Activated CD4-positive, alpha-beta T cell treated with anti-CD3 and anti-CD28 coated beads for 4 hours (primary cell): ENCODE results near the gene LRRN4CL.
"Not testable (repeated sequence)": the region's sequence is repeated elsewhere in the genome, so short reads cannot be mapped to it uniquely, and the experiment has no call there.

Source experiments
- DNase-seq, 2 donors: peaks; one replicate each; pipeline ENCODE4 v3.0.0-alpha.2; 2020

LRRN4CL gene

DNA sequence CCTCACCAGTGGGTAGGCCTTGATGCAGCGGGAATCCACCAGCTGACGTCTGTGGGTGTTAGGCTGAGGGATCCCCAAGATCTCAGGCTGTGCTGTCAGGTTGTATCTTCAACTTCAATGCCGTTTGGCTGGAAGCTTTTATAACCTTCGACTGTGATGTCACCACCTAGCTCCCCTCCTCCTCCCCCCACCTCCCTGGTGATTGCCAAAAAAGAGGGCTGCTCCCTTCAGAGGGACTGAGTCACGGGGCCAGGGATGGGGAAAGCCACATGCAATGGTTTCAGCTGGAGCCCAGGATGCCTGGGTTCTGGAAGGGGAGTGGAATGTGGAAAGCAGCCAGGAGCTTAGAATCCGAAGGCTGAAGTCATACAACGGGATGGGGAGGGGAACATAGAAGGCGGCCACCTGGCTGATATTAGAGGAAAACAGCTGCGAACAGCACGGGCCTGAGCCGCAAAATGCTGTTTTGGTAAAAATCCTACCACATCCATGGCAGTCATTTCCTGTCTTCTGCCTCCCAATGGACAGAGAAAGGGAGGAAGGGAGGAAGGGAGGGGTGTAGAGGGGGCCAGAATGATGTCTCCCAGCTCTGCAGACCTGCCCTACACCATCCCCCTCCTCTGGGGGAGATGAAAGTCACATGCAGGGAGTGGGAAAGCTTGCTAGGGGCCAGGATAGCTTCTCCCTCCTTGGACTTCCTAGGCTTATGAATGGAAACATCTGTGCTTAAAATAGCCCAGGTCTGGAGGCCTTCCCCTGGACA lies at the start of gene LRRN4CL:
Gene LRRN4CL, minus strand, starts transcription at position 110 of the 763 bp plus-strand sequence. CDS start 1,022 bp downstream, outside the sequence.
- no peak for DNase-seq

DNA sequence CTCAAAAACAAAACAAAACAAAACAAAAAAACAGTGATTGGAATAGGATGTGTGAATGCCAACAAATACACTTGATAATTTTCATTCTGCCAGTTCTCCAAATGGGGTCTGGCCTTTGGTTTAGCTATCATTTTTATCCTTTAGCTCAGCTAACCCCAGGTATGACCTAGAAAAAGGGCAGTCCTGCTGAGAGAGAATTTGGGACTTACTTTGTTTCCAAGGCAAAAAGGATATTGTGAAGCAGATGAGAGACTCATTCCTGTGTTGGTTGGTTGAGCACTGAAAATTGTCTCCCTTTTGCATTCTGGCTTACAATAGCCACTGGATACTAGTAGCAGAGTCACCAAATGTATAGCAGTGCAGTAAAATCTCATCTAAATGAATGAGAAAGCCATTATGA lies 47.9 kb upstream of the LRRN4CL start:
- DNase-seq: no peak

DNA sequence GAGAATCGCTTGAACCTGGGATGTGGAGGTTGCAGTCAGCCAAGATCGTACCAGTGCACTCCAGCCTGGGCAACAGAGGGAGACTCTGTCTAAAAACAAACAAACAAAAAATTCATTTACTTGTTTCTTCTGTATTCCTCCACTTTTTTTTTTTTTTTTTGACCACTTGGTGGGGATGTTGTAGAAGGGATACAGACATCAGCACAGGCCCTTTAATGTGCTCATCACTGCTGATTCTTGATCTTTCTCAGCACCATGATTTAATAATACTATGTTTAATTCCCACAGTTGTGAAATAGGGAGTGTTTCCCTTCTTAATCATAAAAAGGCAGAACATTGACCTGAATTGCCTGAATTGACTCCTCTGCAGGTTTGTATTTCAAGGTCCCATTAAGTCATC lies 43.5 kb upstream of the LRRN4CL start:
- DNase-seq: no peak

DNA sequence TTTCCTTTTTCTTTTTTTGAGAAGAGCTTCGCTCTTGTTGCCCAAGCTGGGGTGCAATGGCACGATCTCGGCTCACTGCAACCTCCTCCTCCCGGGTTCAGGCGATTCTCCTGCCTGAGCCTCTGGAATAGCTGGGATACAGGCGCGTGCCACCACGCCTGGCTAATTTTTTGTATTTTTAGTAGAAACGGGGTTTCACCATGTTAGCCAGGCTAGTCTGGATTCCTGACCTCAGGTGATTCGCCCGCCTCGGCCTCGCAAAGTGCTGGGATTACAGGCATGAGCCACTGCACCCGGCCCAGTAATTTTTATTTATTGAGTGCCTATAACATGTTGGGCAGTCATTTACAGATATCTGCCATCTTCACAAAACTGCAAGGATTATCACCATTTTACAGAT lies 40.7 kb upstream of the LRRN4CL start:
- DNase-seq: not testable (repeated sequence)

DNA sequence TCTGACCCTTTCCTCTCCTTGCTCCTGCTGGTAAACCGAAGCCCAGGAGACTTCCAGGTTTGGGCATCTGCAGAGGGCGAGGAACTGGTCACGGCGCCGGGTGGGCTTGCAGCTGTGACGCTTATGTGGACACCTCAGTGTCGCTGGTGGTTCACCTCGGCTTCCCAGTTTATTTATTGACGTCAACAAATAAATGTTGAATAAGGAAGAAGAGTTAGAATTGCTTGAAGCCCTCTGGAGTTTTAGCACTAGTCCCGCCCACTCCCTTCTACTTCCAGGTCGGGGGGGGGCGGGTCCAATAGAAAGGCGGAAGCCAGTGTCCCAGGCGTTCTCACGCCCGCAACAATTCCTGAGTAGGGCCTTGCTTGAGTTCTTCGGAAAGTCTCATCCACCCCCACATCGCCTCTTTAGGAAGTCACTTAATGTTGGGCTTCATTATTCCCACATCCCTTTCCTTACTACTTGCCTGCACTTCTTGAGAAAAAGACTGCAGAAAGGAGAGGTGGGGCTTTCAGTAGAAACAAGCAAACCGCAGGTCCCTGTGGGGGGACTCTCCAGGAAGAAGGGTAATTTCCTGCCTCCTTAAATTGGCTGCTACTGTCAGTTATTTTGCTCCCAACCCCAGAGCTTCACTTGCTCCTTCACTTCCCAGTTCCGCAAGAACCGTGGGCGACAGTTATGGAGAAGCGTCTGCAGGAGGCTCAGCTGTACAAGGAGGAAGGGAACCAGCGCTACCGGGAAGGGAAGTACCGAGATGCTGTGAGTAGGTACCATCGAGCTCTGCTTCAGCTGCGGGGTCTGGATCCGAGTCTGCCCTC lies 39.0 kb upstream of the LRRN4CL start, which contains the start of gene TTC9C:
Gene TTC9C, plus strand, starts transcription at position 316 of the 818 bp plus-strand sequence. Its CDS starts 363 bp downstream, at position 679.
- peak; percentile 84 to 88 for DNase-seq

DNA sequence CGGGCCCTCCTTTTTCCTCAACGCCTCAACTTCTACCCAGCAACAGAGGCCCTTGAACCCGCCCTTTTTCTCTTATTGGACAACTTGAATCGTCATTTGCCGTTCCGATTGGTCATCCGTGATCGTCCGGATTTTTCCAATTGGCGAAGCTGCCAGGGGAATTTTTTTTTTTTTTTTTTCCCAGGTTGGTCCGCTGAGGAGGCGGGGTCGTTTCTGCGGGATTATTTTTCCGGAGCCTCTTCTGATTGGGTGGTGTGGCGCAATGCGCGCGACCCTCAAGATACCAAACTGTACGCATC lies 38.5 kb upstream of the LRRN4CL start:
- DNase-seq: peak; percentile 82 to 84

DNA sequence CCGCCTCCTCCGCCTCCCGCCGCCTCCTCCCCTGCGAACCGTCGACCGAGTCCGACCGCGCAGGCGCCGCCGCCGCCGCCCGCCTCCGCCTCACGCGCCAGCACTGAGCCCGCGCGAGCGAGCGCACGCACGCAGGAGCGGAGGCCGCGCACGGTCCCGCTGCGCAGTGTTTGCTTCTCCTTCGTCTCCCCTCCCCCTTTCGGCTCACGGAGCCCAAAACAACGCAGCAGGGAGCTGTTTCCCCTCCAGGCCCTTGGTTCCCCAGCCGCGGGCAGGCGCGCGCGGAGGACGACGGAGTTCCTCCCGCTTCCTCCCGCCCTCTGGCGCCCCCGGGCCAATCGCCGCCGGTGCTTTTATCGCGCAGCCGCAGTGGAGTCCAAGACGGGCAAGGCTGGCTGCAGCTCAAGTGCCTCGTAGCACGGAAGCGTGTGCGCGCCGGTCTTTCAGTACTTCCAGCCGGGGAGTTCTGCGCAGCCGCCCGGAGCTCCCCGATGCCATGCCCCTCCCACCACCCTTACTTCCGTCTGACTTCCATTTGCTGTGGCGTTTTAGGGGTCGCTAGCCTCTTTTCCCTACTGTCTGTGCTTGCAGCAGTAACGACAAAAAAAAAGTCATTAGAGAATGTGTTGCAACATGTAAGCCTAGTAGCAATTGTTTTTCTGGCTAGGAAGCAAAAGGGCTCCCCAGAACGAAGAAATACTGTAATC lies 38.0 kb upstream of the LRRN4CL start, which contains the start of gene HNRNPUL2:
Gene HNRNPUL2, minus strand, starts transcription at position 293 of the 707 bp plus-strand sequence. CDS start 301 bp downstream, outside the sequence.
- DNase-seq: peak; percentile 96 to 98

DNA sequence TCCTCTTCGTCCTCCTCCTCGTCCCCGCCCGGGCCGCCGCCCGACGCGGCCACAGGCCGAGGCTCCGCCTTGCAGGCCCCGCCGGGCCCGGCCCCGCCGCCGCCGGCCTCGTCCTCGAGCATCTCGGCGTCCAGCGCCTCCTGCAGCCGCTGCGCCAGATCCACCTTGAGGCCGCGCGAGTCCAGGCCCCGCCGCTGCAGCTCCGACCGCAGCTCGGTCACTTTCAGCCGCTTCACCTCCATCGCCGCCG lies 37.5 kb upstream of the LRRN4CL start:
- no peak for DNase-seq

DNA sequence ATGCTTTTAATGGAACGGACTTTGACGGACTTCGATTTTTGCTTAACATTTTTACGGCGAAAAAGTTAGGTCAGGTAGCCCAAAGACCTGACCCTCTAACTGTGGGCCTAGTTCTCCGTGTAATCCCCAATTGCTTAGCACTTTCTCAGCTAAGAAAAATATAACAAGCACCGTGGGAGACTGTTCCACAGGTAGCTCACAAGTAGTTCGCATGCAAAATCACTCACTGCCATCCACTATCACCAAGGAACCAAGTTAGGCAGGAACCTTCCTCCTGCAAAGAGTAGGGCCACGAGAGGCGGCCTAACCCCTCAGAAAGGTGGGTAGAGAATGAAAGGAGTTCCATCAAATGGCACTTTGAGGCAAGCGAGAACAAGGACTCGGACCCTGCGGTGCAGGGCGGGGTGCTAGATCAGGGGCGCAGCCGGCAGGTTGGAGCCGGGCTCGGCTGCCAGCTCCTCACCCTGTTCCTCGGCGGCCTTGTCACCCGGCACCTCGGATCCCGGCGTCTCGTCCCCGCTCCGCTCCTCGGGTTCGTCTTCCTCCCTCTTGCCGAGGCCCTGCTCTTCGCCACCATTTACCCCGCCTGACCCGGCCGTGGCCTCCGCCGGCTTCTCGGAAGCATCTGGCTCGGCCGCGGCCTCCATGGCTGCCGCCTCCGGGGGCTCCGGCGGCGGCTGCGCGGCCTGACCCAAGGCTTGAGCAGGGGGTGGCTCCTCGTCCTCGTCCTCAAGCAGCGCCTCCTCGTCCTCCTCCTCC lies 37.0 kb upstream of the LRRN4CL start:
- DNase-seq: no peak

DNA sequence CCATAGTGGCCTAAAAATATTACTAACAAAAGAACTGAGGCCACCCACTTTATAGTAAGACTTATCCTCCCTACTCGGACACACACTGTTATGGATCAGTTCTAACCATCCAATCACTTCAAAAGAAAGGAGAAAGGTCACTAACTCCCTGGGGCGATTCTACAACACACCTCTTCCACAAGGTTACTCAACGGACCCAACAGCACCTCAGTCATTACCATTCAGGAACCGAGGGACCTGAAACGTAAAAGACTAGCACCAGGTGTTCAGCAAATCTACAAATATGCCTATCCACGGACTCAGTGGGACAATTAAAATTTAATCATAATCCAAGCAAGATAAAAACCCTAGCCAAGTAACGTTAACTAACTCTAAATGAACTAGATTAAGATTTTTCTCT lies 36.3 kb upstream of the LRRN4CL start:
- no peak for DNase-seq

DNA sequence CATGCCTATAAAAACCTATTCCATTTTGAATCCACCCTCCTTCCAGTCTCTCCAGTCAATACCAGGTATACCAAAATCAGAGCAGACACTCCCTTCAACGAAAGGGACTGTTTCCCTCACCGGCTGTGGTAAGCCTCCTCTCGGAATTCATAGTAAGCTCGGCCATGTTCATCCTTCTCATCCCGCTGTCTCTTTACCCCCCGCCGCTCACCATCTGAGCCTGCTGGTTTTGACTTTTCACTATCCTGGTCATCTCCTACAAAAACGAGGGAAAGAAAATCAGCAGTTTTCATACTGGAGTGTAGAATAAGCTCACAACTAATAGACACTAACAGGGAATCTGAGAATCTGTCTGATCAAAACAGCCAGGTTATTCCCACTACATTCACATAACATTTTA lies 34.8 kb upstream of the LRRN4CL start:
- no peak for DNase-seq

DNA sequence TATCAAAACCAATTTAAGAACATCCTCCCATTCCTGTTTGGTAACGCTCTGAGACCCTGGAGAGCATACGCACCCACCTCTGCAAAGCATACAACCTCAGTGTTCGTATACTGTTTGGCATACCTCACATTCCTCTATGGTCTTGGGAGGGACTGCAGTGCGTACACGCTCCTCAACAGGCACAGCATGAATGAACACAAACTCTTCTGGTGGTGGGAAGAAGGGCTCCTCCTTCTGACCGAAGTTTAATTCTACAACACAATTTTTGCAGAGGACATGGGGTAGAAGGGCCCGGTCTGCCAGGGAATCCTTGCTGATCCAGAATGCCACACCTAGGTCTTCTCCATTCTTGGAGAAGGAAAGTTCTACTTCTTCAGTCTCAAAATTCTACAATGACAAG lies 32.7 kb upstream of the LRRN4CL start:
- no peak for DNase-seq

DNA sequence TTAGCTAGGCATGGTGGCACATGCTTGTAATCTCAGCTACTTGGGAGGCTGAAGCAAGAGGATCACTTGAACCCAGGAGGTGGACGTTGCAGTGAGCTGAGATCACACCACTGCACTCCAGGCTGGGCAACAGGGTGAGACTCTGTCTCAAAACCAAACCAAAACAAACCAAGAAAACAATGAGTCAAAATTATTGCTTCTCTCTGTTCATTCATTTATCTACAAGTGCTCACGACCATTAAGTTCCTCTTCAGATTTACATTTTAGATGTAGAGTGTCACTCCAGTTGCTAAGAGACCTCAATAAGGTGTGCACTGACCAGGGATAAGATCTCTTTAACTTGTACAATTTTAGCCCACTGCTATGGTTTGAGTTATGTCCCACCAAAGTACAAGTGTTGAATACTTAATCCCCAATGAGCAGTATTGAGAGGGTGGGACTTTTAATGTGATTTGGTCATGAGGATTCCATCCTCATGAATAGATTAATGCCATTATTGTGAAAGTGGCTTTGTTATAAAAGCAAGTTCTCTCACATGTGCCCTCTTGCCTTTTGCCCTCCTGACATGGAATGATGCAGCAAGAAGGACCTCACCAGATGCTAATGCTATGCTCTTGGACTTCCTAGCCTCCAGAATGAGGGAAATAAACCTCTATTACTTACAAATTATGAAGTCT lies 30.1 kb upstream of the LRRN4CL start:
- no peak for DNase-seq

DNA sequence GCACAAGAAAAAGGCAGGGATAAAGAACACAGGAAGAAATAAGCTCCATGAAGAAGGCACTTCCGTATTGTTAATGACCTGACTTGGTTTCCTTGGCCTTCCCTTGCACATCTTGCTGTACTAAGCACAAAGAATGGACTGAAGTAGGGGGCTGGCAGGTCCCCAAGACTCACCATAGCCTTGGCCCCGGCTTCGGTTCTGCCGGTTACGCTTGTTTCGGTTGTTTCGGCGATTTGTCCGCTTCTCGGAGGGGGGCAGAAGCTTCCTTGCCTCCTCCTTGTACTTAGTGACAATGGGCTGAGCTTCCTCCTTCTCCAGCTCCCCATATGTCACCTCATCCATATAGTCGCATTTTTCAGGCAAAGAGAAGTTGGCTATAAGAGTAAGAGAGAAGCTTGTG lies 27.5 kb upstream of the LRRN4CL start:
- DNase-seq: no peak

DNA sequence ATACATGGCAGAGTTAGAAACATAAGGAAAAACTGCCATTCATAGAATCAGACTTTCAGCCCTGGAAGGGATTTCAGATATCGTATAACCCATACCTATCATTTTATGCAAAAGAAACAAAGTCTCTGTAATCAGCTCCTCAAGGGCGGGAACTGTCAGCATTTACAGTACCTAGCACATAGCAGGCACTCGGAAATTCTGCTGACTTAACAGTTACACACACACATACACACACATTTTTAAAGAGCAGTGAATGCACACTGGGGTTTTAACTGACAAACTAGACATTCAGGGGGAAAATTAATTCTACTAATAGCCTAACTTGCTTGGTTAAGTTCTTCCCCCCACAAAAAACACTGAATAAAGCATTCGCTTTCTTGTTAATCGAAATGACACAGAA lies 26.9 kb upstream of the LRRN4CL start:
- no peak for DNase-seq

DNA sequence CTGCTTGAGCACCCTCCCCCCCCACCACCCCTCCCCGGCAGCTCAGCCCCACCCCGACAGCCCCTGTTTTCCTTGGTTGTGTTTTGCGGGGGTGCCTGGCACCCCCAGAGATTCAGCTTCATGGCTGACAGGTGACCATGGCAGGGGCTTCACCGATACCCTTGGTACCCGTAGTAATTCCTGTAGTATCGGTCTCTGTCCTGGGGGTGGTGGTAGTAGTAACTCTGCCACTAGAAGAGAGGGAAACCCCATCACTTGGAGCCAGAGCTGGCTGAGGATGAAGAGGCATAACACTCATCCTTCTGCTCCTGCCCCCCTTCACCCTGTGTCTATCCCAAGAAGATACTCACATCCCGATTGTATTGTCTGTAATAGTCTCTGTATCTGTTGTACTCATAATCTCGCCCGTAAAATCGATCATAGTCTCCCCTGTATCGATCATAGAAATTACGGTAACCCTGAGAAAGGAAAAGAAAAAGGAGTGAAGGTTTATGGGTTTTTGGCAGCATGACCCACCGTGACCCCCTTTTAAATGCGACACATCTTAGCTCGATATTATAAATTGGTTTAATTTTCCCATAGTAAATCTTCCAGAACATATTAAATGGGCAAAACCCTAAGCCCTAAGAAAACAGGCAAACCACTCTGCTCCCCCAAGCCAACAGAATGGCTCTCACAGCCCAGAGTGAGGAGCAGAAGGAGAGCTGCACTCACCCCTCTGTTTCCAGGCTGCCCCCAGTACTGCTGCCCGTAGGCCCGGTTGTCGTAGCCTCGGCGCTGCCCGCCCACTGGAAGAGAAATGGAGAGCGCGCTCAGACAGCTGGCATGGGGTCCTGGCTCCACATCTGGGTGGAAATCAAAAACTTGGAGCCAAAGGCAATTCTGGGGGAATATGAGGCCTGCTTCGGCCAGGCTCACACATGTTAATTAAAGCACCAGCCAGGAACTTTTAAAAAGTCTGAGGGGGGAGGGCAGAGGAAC lies 26.1 kb upstream of the LRRN4CL start:
- no peak for DNase-seq

DNA sequence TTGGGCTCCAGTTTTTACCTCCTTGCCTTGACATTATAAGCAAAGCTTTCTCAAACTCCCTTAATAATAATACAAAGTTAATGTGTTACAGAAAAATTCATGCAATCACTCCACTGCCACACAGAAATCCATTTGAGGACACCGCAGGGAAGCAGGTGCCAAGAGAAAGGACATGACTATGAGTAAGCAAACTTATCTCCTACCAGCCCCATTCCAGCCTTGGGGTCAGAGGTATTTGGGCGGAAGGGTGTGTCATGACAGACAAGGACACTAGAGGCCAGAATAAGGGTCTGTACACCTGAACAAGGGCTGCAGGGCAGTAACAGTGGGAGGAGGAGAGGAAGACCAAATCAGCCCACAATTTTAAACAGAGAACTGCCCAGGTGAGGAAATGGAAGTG lies 24.0 kb upstream of the LRRN4CL start:
- DNase-seq: no peak

DNA sequence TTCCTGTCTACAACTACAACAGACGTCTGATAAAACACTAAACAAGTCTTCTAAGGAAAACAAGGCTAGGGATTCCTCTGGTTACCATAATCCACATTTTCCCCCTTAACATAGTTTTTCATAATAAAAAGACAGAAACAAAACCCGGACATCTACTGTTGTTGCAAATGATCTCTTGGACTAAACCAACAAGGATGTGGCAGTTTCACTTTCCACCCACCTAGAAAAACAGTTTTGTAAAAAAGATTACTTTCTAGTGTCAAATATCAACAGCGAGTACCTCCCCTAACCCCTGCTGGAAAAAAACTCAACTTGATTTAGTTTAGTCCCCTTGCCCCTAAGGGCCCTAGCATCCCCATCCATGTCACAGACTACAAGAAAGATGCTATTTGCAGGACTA lies 23.5 kb upstream of the LRRN4CL start:
- no peak for DNase-seq

DNA sequence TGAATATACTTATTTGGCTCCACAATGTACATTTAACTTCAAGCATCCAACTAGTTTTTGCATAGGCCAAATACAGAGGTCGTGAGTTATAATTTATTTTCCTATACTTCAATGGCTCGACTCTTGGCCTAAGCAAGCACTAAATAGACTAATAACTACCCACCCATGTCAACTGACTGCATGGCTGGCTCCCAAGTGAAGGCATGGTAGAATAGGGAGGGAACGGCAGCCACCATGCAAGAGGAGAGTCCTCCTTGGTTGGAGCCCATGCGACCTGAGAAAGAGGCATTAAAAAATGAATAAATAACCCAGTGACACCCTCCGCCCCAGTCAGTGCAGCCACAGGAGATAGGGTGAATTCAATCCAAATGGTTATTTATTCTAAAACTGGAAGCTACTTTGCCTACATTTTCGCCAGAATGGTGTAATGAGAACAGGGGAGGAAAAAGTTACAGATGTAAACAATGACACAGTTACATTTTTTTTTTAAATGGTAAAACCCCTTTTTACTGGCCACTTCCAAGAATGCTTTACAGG lies 23.0 kb upstream of the LRRN4CL start:
- DNase-seq: no peak

DNA sequence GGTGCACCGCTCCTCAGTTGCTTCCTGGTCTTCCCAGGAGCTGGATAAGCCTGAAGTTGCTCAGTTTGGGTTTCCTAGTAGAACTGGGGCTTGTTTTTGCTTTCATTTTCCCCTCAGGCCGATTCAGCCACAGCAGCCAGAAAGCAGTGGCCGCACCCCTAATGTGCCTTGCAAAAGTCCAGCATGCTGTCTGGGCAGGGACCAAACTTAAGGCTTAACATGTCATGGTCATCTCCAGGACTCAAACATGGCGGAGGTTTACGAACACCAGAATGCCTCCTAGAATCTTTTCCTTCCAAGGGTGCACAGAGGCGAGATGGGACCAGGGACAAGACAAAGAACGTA lies 20.6 kb upstream of the LRRN4CL start:
- DNase-seq: peak; percentile 25 to 26
